Hepatocyte (in vitro differentiated cells): Measurements from ENCODE around the gene MICALL1.
"Not testable (repeated sequence)": the region's sequence is repeated elsewhere in the genome, so short reads cannot be mapped to it uniquely, and the experiment has no call there.

ENCODE experiments used
- CTCF ChIP-seq: fragments of 200-600 bp; sonication (generic); IDR thresholded peaks from 2 replicates; pipeline ENCODE4 v1.5.1; 2016; ENCODE audit warnings: antibody characterized with exemption, mild to moderate bottlenecking; ENCODE audit not compliant: poor library complexity
- EZH2 ChIP-seq: fragments of 200-600 bp; sonication (generic); IDR thresholded peaks from 2 replicates; pipeline ENCODE4 v1.6.1; 2016; ENCODE audit warnings: antibody characterized with exemption, mild to moderate bottlenecking, borderline replicate concordance

GRCh38 chr22:37952629-37953028 is 46.5 kb downstream of the MICALL1 start:
- TF ChIP-seq CTCF, EZH2: not testable (repeated sequence)
